ENCODE data around the gene PMIS2.
A peak's percentile ranks its signal among the peaks of the same experiment; 100 is the strongest.

The PMIS2 gene

DNA sequence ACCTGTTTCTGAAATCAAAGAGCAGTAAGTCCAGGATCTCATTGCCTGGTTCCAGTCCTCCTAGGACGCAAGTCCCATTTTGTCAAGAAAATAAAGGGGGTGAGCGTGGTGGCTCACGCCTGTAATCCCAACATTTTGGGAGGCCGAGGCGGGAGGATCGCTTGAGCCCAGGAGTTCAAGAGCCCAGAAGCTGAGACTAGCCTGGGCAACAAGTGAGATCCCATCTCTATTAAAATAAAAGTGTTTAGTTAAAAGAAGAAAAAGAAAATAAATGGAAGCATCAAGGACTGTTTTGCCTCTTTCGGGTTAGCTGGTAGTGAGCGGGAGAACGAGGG is 26.2 kb downstream of the PMIS2 start:
- Histone ChIP-seq H3K36me3 (ENCODE audit: insufficient read depth, low read length) (no peaks in the 10 kb centered on the region), H3K9me3 (ENCODE audit: insufficient read depth, low read depth, low read length) (no peaks in the 10 kb centered on the region; the same call in 1 of the 2 replicates), H3K4me3 (ENCODE audit: low read length, poor library complexity, severe bottlenecking) (peak overlapping the region; percentile 91), H3K9me2 (replicated peaks; ENCODE audit: low read depth, low read length) (no peaks in the 10 kb centered on the region), H3K27me3 (ENCODE audit: insufficient read depth, low read length, poor library complexity, severe bottlenecking) (no peaks in the 10 kb centered on the region), H2AFZ (ENCODE audit: low read length) (peak overlapping the region; percentile 89), H4K20me1 (ENCODE audit: insufficient read depth, low read length, poor library complexity, severe bottlenecking) (no peaks in the 10 kb centered on the region), H3F3A (ENCODE audit: low read depth) (no peaks in the 10 kb centered on the region), H3K4me2 (ENCODE audit: low read depth, low read length, poor library complexity, severe bottlenecking) (peak overlapping the region; percentile 97), H3K9ac (ENCODE audit: low read depth, low read length, poor library complexity, severe bottlenecking) (peak overlapping the region; percentile 92), H3K79me2 (ENCODE audit: insufficient read depth, low read length) (peaks cover 14% of the 10 kb centered on the region), H3K4me1 (ENCODE audit: insufficient read depth, low read length, poor library complexity, severe bottlenecking) (peaks cover 18% of the 10 kb centered on the region)
- TF ChIP-seq EZH2phosphoT487 (IDR thresholded peaks at IDR 0.05; ENCODE audit: borderline replicate concordance) (no peak), CTCF (conservative IDR thresholded peaks at IDR 0.05; ENCODE audit: low read length) (no peak)

- TF ChIP-seq EZH2phosphoT487 (IDR thresholded peaks at IDR 0.05; ENCODE audit: borderline replicate concordance) = no peak
- no peak for TF ChIP-seq CTCF (conservative IDR thresholded peaks at IDR 0.05; ENCODE audit: low read length)
- peak within 1 kb of the TSS; percentile 89 for H2AFZ ChIP-seq (ENCODE audit: low read length)
- peaks cover 14% of the 10 kb centered on the region for H3K79me2 ChIP-seq (ENCODE audit: insufficient read depth, low read length)
- H3K36me3 ChIP-seq (ENCODE audit: insufficient read depth, low read length) = no peaks in the 10 kb centered on the region
- no peaks in the 10 kb centered on the region for H4K20me1 ChIP-seq (ENCODE audit: insufficient read depth, low read length, poor library complexity, severe bottlenecking)
- H3F3A ChIP-seq (ENCODE audit: low read depth) = no peaks in the 10 kb centered on the region
- H3K4me2 ChIP-seq (ENCODE audit: low read depth, low read length, poor library complexity, severe bottlenecking) = peak within 1 kb of the TSS; percentile 97
- peak within 1 kb of the TSS; percentile 92 for H3K9ac ChIP-seq (ENCODE audit: low read depth, low read length, poor library complexity, severe bottlenecking)
- H3K9me3 ChIP-seq (ENCODE audit: insufficient read depth, low read depth, low read length) = no peaks in the 10 kb centered on the region
- peaks cover 18% of the 10 kb centered on the region for H3K4me1 ChIP-seq (ENCODE audit: insufficient read depth, low read length, poor library complexity, severe bottlenecking)
- no peaks in the 10 kb centered on the region for H3K9me2 ChIP-seq (replicated peaks; ENCODE audit: low read depth, low read length)
- peak within 1 kb of the TSS; percentile 91 for H3K4me3 ChIP-seq (ENCODE audit: low read length, poor library complexity, severe bottlenecking)
- H3K27me3 ChIP-seq (ENCODE audit: insufficient read depth, low read length, poor library complexity, severe bottlenecking) = no peaks in the 10 kb centered on the region
Observed at GRCh38 chr19:35612559-35613321, 26.8 kb downstream of the PMIS2 start, which contains the start of gene HAUS5. TSS of gene HAUS5 (plus strand) at chr19:35612735. CDS start at chr19:35612795, 60 bp downstream.

- Histone ChIP-seq H3K9me3 (ENCODE audit: insufficient read depth, low read depth, low read length) (no peaks in the 10 kb centered on the region), H3K27me3 (ENCODE audit: insufficient read depth, low read length, poor library complexity, severe bottlenecking) (no peaks in the 10 kb centered on the region), H3K4me3 (ENCODE audit: low read length, poor library complexity, severe bottlenecking) (peak overlapping the region; percentile 91), H3K4me1 (ENCODE audit: insufficient read depth, low read length, poor library complexity, severe bottlenecking) (peaks cover 18% of the 10 kb centered on the region), H3K9me2 (replicated peaks; ENCODE audit: low read depth, low read length) (no peaks in the 10 kb centered on the region), H3F3A (ENCODE audit: low read depth) (no peaks in the 10 kb centered on the region), H4K20me1 (ENCODE audit: insufficient read depth, low read length, poor library complexity, severe bottlenecking) (no peaks in the 10 kb centered on the region), H3K4me2 (ENCODE audit: low read depth, low read length, poor library complexity, severe bottlenecking) (peak overlapping the region; percentile 97), H3K9ac (ENCODE audit: low read depth, low read length, poor library complexity, severe bottlenecking) (peak overlapping the region; percentile 92), H3K79me2 (ENCODE audit: insufficient read depth, low read length) (peaks cover 14% of the 10 kb centered on the region), H3K36me3 (ENCODE audit: insufficient read depth, low read length) (no peaks in the 10 kb centered on the region), H2AFZ (ENCODE audit: low read length) (no peak overlapping the region)
- TF ChIP-seq CTCF (conservative IDR thresholded peaks at IDR 0.05; ENCODE audit: low read length) (no peak), EZH2phosphoT487 (IDR thresholded peaks at IDR 0.05; ENCODE audit: borderline replicate concordance) (no peak)
Observed at GRCh38 chr19:35613574-35613973, 27.6 kb downstream of the PMIS2 start.

All from Loucy (cell line).